Measurements from ENCODE around the gene RUVBL1. TPM values are rescaled to one million over a fixed set of nuclear protein-coding genes. Genes with fewer than 3 reads are reported as not detected.
A peak's percentile ranks its signal among the peaks of the same experiment; 100 is the strongest.

RUVBL1 gene
- total and polyA plus RNA-seq, 10 of the 15 experiments (the other 5 are each of a cell fraction or from before 2014, with no cell fraction given): 15.2 to 142 (median 84.2) TPM

- no peak for TF ChIP-seq CUX1 (IDR thresholded peaks at IDR 0.05; ENCODE audit: insufficient replicate concordance, low read depth, low read length)
- TF ChIP-seq TBL1XR1 (IDR thresholded peaks at IDR 0.05; ENCODE audit: low read depth, low read length): no peak
- TF ChIP-seq LARP7 (IDR thresholded peaks at IDR 0.05): peak; percentile 41
- peak; percentile 34 for TF ChIP-seq NRF1 (conservative IDR thresholded peaks at IDR 0.05; ENCODE audit: low read depth, low read length)
- peak; percentile 97 for TF ChIP-seq POLR2A (IDR thresholded peaks at IDR 0.05; ENCODE audit: low read depth, low read length)
- TF ChIP-seq RFX5 (IDR thresholded peaks at IDR 0.05; ENCODE audit: low read depth, low read length): no peak
- TF ChIP-seq HDAC6 (IDR thresholded peaks at IDR 0.05; ENCODE audit: unreplicated experiment): no peak
- TF ChIP-seq POLR2AphosphoS2 (IDR thresholded peaks at IDR 0.05; ENCODE audit: low read depth, low read length): peak; percentile 67; the same call in 1 of the 2 replicates
- TF ChIP-seq, protein P1, sequence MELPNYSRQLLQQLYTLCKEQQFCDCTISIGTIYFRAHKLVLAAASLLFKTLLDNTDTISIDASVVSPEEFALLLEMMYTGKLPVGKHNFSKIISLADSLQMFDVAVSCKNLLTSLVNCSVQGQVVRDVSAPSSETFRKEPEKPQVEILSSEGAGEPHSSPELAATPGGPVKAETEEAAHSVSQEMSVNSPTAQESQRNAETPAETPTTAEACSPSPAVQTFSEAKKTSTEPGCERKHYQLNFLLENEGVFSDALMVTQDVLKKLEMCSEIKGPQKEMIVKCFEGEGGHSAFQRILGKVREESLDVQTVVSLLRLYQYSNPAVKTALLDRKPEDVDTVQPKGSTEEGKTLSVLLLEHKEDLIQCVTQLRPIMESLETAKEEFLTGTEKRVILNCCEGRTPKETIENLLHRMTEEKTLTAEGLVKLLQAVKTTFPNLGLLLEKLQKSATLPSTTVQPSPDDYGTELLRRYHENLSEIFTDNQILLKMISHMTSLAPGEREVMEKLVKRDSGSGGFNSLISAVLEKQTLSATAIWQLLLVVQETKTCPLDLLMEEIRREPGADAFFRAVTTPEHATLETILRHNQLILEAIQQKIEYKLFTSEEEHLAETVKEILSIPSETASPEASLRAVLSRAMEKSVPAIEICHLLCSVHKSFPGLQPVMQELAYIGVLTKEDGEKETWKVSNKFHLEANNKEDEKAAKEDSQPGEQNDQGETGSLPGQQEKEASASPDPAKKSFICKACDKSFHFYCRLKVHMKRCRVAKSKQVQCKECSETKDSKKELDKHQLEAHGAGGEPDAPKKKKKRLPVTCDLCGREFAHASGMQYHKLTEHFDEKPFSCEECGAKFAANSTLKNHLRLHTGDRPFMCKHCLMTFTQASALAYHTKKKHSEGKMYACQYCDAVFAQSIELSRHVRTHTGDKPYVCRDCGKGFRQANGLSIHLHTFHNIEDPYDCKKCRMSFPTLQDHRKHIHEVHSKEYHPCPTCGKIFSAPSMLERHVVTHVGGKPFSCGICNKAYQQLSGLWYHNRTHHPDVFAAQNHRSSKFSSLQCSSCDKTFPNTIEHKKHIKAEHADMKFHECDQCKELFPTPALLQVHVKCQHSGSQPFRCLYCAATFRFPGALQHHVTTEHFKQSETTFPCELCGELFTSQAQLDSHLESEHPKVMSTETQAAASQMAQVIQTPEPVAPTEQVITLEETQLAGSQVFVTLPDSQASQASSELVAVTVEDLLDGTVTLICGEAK (IDR thresholded peaks at IDR 0.05; ENCODE audit: borderline replicate concordance): no peak
- peak; percentile 86; the same call in 1 of the 2 replicates for TF ChIP-seq PML (IDR thresholded peaks at IDR 0.05; ENCODE audit: low read length)
- no peak for TF ChIP-seq CBX3 (IDR thresholded peaks at IDR 0.05; ENCODE audit: borderline replicate concordance, low read depth)
- TF ChIP-seq POU2F2 (IDR thresholded peaks at IDR 0.05; ENCODE audit: borderline replicate concordance, low read depth, low read length): peak; percentile 74; the same call in 1 of the 3 replicates
- TF ChIP-seq EGR1 (IDR thresholded peaks at IDR 0.05; ENCODE audit: borderline replicate concordance in 1 of 2, low read depth in 2 of 2, low read length in 2 of 2): peak in 1 of 2 experiments; percentile 49; a peak in 1 of 3 replicates
- no peak for TF ChIP-seq PRDM15 (CRISPR knock-in tag; IDR thresholded peaks at IDR 0.05)
Measured at GRCh38 chr3:128051837-128052594, 71.6 kb downstream of the RUVBL1 start, which contains the start of gene SEC61A1 (continued).
